Keratinocyte (primary cell): ENCODE data around the gene PNKD.

ENCODE experiments used
- EZH2 ChIP-seq: IDR thresholded peaks from one replicate; pipeline ENCODE4 v1.6.1; 2012; ENCODE audit warnings: inconsistent platforms, mild to moderate bottlenecking, low read length, moderate library complexity
- TF ChIP-seq, protein P1 (sequence below), 3 experiments: IDR thresholded peaks in 1 of 3; conservative IDR thresholded peaks in 1 of 3; optimal IDR thresholded peaks in 1 of 3; 2 replicates in 2 of 3; 3 replicates in 1 of 3; pipeline versions ENCODE3 to v1.5.1; 2011; ENCODE audit warnings: low read length in 3 of 3, mild to moderate bottlenecking in 3 of 3, moderate library complexity in 2 of 3, control low read depth in 1 of 3, inconsistent platforms in 1 of 3; ENCODE audit not compliant: insufficient read depth in 2 of 3; ENCODE audit errors: extremely low read depth in 1 of 3

DNA sequence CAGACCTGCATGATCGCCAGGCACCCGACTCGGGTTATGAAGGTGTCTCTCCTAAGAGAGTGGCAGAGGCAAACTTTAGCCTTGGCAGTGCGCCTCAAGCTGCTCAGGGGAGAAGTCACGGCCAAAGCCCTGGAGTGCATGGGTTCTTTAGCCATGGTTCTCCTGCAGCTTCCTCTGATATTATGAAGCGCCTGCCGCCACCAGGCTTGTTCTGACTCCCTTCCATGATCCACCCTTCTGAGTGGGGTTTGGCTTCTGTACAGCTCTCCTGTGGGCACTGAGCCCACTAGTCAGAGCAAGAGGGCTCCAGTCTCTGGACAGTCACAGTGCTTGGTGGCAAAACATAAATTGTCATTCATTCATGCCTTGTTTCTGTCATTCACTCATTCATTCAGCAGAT lies 47.9 kb downstream of the PNKD start:
- TF ChIP-seq, protein P1, sequence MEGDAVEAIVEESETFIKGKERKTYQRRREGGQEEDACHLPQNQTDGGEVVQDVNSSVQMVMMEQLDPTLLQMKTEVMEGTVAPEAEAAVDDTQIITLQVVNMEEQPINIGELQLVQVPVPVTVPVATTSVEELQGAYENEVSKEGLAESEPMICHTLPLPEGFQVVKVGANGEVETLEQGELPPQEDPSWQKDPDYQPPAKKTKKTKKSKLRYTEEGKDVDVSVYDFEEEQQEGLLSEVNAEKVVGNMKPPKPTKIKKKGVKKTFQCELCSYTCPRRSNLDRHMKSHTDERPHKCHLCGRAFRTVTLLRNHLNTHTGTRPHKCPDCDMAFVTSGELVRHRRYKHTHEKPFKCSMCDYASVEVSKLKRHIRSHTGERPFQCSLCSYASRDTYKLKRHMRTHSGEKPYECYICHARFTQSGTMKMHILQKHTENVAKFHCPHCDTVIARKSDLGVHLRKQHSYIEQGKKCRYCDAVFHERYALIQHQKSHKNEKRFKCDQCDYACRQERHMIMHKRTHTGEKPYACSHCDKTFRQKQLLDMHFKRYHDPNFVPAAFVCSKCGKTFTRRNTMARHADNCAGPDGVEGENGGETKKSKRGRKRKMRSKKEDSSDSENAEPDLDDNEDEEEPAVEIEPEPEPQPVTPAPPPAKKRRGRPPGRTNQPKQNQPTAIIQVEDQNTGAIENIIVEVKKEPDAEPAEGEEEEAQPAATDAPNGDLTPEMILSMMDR (optimal IDR thresholded peaks at IDR 0.05 in 1 of 3, IDR thresholded peaks at IDR 0.05 in 1 of 3, conservative IDR thresholded peaks at IDR 0.05 in 1 of 3; ENCODE audit: extremely low read depth in 1 of 3, insufficient read depth in 2 of 3, low read length in 3 of 3): no peak
- no peak for TF ChIP-seq EZH2
